Astrocyte (in vitro differentiated cells and primary cell): ENCODE data around the gene ST8SIA2. TPM values are rescaled to one million over a fixed set of nuclear protein-coding genes. Genes with fewer than 3 reads are reported as not detected.

ENCODE experiments used
- DNase-seq: peaks from one replicate; pipeline ENCODE4 v3.0.0-alpha.2; 2010; ENCODE audit warnings: low read depth
- FAIRE-seq: peaks from 2 replicates; lab custom pipeline; 2011; peaks lifted over from hg19 to GRCh38; lab: Jason Lieb, UNC
- H2AFZ ChIP-seq: 2 replicates; pipeline ENCODE4 v1.6.0; 2012; ENCODE audit warnings: low read depth, low read length, inconsistent platforms
- H3K27ac ChIP-seq: 2 replicates; pipeline ENCODE4 v1.5.1; 2011; ENCODE audit warnings: low read depth, low read length, inconsistent platforms
- H3K27me3 ChIP-seq: 2 replicates; pipeline ENCODE4 v1.6.0; 2011; ENCODE audit warnings: low read length, inconsistent platforms; ENCODE audit not compliant: insufficient read depth
- H3K36me3 ChIP-seq: 2 replicates; pipeline ENCODE4 v1.5.1; 2011; ENCODE audit warnings: low read length, inconsistent platforms; ENCODE audit not compliant: insufficient read depth
- H3K4me1 ChIP-seq: 2 replicates; pipeline ENCODE4 v1.5.1; 2011; ENCODE audit warnings: low read length, inconsistent platforms; ENCODE audit not compliant: insufficient read depth
- H3K4me2 ChIP-seq: 2 replicates; pipeline ENCODE4 v1.6.0; 2012; ENCODE audit warnings: low read length, inconsistent platforms
- H3K4me3 ChIP-seq: 2 replicates; pipeline ENCODE4 v1.5.1; 2011; ENCODE audit warnings: low read depth, mild to moderate bottlenecking, low read length, inconsistent platforms; ENCODE audit not compliant: insufficient read depth
- H3K79me2 ChIP-seq: 2 replicates; pipeline ENCODE4 v1.6.0; 2012; ENCODE audit warnings: mild to moderate bottlenecking, low read length, inconsistent platforms; ENCODE audit not compliant: insufficient read depth
- H3K9ac ChIP-seq: 2 replicates; pipeline ENCODE4 v1.6.0; 2012; ENCODE audit warnings: mild to moderate bottlenecking, low read length, inconsistent platforms
- H3K9me3 ChIP-seq: 2 replicates; pipeline ENCODE4 v1.5.1; 2012; ENCODE audit warnings: low read depth, mild to moderate bottlenecking, low read length, inconsistent platforms; ENCODE audit not compliant: insufficient read depth
- H4K20me1 ChIP-seq: 2 replicates; pipeline ENCODE4 v1.6.0; 2012; ENCODE audit warnings: low read length, inconsistent platforms; ENCODE audit not compliant: insufficient read depth
- H3K27ac Mint-ChIP-seq: one replicate; pipeline ENCODE4 v1.8.0; 2021; ENCODE audit warnings: mild to moderate bottlenecking, mixed read lengths; ENCODE audit not compliant: unreplicated experiment
- H3K27me3 Mint-ChIP-seq: one replicate; pipeline ENCODE4 v1.8.0; 2021; ENCODE audit warnings: low read depth, mixed read lengths; ENCODE audit not compliant: unreplicated experiment
- H3K36me3 Mint-ChIP-seq: one replicate; pipeline ENCODE4 v1.8.0; 2021; ENCODE audit warnings: low read depth, mixed read lengths; ENCODE audit not compliant: unreplicated experiment
- H3K4me1 Mint-ChIP-seq: one replicate; pipeline ENCODE4 v1.8.0; 2021; ENCODE audit warnings: low read depth, mixed read lengths; ENCODE audit not compliant: unreplicated experiment
- H3K4me3 Mint-ChIP-seq: one replicate; pipeline ENCODE4 v1.8.0; 2021; ENCODE audit warnings: mild to moderate bottlenecking, moderate library complexity, mixed read lengths; ENCODE audit not compliant: unreplicated experiment
- H3K9me3 Mint-ChIP-seq: one replicate; pipeline ENCODE4 v1.8.0; 2021; ENCODE audit warnings: mild to moderate bottlenecking, mixed read lengths; ENCODE audit not compliant: unreplicated experiment
- CTCF ChIP-seq: IDR thresholded peaks from 2 replicates; pipeline ENCODE4 v1.5.1; 2011; ENCODE audit warnings: low read depth, mild to moderate bottlenecking, inconsistent platforms, low read length, moderate library complexity; ENCODE audit not compliant: insufficient read depth
- EZH2 ChIP-seq: IDR thresholded peaks from 2 replicates; pipeline ENCODE4 v1.6.1; 2012; ENCODE audit warnings: mild to moderate bottlenecking, low read length, inconsistent platforms; ENCODE audit not compliant: insufficient read depth
- total RNA-seq: library from RNA; stranded (reverse); gene quantifications from 2 replicates; pipeline ENCODE4 v1.2.1, GENCODE V29; 2021

ST8SIA2 gene
- total RNA-seq, 1 donor from 2014 or later, result 8.6 TPM

GRCh38 chr15:92457471-92458041 lies 63.9 kb downstream of the ST8SIA2 start:
- H3K4me1 Mint-ChIP-seq, result peaks cover 8% of the 10 kb centered on the region
- TF ChIP-seq CTCF, result no peak
- TF ChIP-seq EZH2, result no peak
- Histone ChIP-seq H3K27me3 (no peaks in the 10 kb centered on the region), H3K27ac (no peak overlapping the region), H2AFZ (no peak overlapping the region), H3K79me2 (no peaks in the 10 kb centered on the region), H3K36me3 (no peaks in the 10 kb centered on the region), H3K4me1 (peaks cover 4% of the 10 kb centered on the region), H3K9ac (no peak overlapping the region), H4K20me1 (no peaks in the 10 kb centered on the region), H3K9me3 (no peaks in the 10 kb centered on the region), H3K4me2 (no peak overlapping the region), H3K4me3 (no peak overlapping the region)
- no peak overlapping the region for H3K4me3 Mint-ChIP-seq
- no peak overlapping the region for H3K27ac Mint-ChIP-seq
- H3K36me3 Mint-ChIP-seq, result peaks cover 4% of the 10 kb centered on the region
- DNase-seq (no peak), FAIRE-seq (no peak)
- H3K9me3 Mint-ChIP-seq, result no peaks in the 10 kb centered on the region
- peaks cover 19% of the 10 kb centered on the region for H3K27me3 Mint-ChIP-seq

GRCh38 chr15:92460023-92460422 lies 66.3 kb downstream of the ST8SIA2 start:
- Histone ChIP-seq H3K4me1 (peaks cover 14% of the 10 kb centered on the region), H3K9me3 (no peaks in the 10 kb centered on the region), H2AFZ (no peak overlapping the region), H3K36me3 (no peaks in the 10 kb centered on the region), H3K27me3 (no peaks in the 10 kb centered on the region), H3K4me3 (no peak overlapping the region), H3K27ac (no peak overlapping the region), H3K4me2 (no peak overlapping the region), H3K79me2 (no peaks in the 10 kb centered on the region), H3K9ac (no peak overlapping the region), H4K20me1 (no peaks in the 10 kb centered on the region)
- Mint-ChIP-seq H3K27me3 (peaks cover 17% of the 10 kb centered on the region), H3K9me3 (no peaks in the 10 kb centered on the region), H3K27ac (no peak overlapping the region), H3K36me3 (peaks cover 8% of the 10 kb centered on the region), H3K4me1 (peaks cover 27% of the 10 kb centered on the region), H3K4me3 (no peak overlapping the region)
- TF ChIP-seq CTCF (no peak), EZH2 (no peak)
- FAIRE-seq (no peak), DNase-seq (no peak)

DNA sequence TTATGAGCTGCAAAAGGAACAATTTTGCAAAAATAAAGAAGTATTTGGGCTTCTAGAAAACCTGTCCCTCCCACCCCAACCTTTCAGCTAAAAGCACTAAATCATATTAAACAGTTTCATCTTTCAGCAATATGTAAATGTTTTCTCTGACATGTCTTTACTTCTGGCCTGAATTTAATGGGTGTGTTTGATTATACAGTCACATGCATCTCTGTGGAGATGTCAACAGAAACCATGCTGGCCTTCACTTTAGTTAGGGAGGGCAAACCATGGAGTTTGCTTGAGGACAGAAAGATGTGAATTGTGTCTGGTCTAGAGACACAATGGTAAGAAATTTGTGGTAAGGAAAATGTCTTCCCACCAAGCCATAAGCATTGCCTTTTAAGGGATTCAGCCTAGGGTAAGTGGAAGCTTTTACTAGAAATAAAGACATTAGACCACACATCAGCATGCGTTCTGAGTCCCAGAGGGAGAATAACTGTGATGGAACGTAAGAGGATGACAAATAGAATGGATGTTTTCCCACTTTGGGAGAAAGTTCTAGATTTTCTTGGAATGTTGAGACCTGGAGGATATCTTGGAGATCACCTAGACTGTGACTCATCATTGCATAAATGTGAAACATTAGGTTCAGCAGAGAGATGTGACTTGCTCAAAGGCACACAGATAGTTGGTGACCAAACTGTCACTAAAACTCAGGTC lies 68.9 kb downstream of the ST8SIA2 start:
- Histone ChIP-seq H4K20me1 (no peaks in the 10 kb centered on the region), H3K4me3 (no peak overlapping the region), H3K79me2 (no peaks in the 10 kb centered on the region), H3K9ac (no peak overlapping the region), H2AFZ (no peak overlapping the region), H3K4me1 (peaks cover 14% of the 10 kb centered on the region), H3K9me3 (no peaks in the 10 kb centered on the region), H3K27me3 (no peaks in the 10 kb centered on the region), H3K27ac (no peak overlapping the region), H3K4me2 (no peak overlapping the region), H3K36me3 (no peaks in the 10 kb centered on the region)
- Mint-ChIP-seq H3K36me3 (peaks cover 8% of the 10 kb centered on the region), H3K27me3 (peaks cover 15% of the 10 kb centered on the region), H3K4me3 (no peak overlapping the region), H3K27ac (no peak overlapping the region), H3K4me1 (peaks cover 27% of the 10 kb centered on the region), H3K9me3 (no peaks in the 10 kb centered on the region)
- FAIRE-seq, result peak; percentile 76
- TF ChIP-seq EZH2, result no peak
- no peak for TF ChIP-seq CTCF
- peak; percentile 21 for DNase-seq
